ENCODE data around the gene PLEKHG4B. TPM values are rescaled to one million over a fixed set of nuclear protein-coding genes. Genes with fewer than 3 reads are reported as not detected.
A peak's percentile ranks its signal among the peaks of the same experiment; 100 is the strongest.
"Not testable (repeated sequence)": the region's sequence is repeated elsewhere in the genome, so short reads cannot be mapped to it uniquely, and the experiment has no call there.

Gene PLEKHG4B, protein sequence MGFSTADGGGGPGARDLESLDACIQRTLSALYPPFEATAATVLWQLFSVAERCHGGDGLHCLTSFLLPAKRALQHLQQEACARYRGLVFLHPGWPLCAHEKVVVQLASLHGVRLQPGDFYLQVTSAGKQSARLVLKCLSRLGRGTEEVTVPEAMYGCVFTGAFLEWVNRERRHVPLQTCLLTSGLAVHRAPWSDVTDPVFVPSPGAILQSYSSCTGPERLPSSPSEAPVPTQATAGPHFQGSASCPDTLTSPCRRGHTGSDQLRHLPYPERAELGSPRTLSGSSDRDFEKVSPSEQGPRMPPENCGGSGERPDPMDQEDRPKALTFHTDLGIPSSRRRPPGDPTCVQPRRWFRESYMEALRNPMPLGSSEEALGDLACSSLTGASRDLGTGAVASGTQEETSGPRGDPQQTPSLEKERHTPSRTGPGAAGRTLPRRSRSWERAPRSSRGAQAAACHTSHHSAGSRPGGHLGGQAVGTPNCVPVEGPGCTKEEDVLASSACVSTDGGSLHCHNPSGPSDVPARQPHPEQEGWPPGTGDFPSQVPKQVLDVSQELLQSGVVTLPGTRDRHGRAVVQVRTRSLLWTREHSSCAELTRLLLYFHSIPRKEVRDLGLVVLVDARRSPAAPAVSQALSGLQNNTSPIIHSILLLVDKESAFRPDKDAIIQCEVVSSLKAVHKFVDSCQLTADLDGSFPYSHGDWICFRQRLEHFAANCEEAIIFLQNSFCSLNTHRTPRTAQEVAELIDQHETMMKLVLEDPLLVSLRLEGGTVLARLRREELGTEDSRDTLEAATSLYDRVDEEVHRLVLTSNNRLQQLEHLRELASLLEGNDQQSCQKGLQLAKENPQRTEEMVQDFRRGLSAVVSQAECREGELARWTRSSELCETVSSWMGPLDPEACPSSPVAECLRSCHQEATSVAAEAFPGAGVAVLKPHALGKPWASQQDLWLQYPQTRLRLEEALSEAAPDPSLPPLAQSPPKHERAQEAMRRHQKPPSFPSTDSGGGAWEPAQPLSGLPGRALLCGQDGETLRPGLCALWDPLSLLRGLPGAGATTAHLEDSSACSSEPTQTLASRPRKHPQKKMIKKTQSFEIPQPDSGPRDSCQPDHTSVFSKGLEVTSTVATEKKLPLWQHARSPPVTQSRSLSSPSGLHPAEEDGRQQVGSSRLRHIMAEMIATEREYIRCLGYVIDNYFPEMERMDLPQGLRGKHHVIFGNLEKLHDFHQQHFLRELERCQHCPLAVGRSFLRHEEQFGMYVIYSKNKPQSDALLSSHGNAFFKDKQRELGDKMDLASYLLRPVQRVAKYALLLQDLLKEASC (N-terminal part only)
- total RNA-seq = 3.3 TPM

GRCh38 chr5:91556-92263 lies at the start of gene PLEKHG4B:
TSS of gene PLEKHG4B (plus strand) at chr5:92168. CDS start at chr5:92232, 64 bp downstream.
- DNase-seq = peak; percentile 55

- no peak for DNase-seq
Measured at GRCh38 chr5:42250-42649, 49.7 kb upstream of the PLEKHG4B start.

GRCh38 chr5:48192-48591 lies 43.8 kb upstream of the PLEKHG4B start:
- no peak for DNase-seq

DNA sequence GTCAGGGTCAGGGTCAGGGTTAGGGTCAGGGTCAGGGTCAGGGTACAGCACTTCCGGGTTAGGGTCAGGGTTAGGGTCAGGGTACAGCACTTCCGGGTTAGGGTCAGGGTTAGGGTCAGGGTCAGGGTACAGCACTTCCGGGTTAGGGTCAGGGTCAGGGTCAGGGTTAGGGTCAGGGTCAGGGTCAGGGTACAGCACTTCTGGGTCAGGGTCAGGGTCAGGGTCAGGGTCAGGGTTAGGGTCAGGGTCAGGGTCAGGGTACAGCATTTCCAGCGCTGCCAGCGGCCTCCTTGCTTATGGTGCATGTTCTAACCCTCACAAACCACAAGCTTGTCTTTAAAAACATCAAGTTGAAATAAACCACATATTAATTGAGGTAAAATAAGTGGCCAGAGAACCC lies 42.4 kb upstream of the PLEKHG4B start:
- not testable (repeated sequence) for DNase-seq

DNA sequence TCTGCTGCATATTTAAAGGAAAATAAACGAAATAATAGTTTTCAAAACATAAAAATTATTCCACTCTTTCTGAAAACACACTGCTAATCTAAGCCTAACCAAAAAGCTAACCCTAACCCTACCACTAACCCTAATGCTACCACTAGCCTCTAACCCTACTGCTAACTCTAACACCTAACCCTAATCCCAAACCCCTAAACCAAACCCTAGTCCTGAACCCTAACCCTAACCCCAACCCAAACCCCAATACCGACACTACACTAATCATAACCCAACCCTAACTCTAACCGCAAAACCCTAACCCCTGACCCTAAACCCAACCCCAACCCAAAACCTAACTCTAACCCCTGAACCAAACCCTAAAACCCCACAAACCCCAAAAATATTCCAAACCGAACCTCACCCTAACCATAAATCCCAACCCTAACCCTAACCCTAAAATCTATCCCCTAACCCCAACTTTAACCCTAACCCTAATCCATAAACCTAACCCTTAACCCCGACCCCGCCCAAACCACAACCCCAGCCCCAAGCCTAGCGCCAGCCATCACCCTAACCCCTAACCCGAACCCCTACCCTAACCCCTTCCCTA lies 41.9 kb upstream of the PLEKHG4B start:
- DNase-seq = no peak

- no peak for DNase-seq
Measured at GRCh38 chr5:50724-51499, 41.1 kb upstream of the PLEKHG4B start.

DNA sequence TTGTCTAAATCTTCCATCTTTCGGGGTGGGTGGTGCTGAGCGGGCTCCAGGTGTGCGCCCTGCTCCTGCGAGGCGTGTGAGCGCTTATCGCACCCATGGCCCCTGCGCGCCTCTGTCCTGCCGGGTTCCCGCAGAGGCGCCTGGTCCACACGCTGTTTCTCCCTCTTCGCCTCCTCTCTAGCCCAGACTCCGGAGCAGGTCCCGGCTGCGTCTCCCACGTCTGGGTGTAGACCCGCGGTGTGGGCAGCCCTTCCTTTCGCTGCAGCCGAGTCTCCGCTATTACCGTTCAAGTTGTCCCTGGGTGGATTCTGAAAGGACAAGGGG lies 40.5 kb upstream of the PLEKHG4B start:
- DNase-seq = no peak

- peak; percentile 57 for DNase-seq
Measured at GRCh38 chr5:53381-54174, 38.4 kb upstream of the PLEKHG4B start.

DNA sequence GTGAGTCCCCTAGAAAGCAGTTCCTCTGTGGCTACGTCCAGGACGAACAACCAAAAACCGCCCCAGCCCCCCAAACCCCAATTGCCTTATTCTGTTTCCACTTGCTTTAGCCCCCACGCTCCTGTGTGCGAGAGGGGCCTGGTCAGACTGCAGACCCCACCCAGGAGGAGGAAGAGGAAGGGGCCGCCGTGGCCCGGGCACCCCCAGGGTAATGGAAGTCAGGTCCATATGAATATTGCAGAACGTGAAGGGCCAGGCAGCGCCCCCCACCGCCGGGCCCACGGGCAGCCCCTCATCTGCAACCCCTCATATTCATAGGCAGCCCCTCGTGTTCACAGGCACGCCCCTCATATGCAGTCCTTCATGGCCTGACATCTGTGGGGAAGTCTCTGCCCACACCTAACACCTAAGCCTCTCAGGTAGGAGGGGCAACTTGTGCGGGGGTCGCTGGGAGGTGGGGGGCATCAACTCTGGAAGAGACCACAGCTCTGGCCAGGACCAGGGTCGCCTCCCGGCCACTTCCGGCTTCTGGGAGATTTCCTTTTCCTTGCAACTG lies 37.7 kb upstream of the PLEKHG4B start:
- DNase-seq = no peak

GRCh38 chr5:54876-55569 lies 36.9 kb upstream of the PLEKHG4B start:
- DNase-seq = no peak

DNA sequence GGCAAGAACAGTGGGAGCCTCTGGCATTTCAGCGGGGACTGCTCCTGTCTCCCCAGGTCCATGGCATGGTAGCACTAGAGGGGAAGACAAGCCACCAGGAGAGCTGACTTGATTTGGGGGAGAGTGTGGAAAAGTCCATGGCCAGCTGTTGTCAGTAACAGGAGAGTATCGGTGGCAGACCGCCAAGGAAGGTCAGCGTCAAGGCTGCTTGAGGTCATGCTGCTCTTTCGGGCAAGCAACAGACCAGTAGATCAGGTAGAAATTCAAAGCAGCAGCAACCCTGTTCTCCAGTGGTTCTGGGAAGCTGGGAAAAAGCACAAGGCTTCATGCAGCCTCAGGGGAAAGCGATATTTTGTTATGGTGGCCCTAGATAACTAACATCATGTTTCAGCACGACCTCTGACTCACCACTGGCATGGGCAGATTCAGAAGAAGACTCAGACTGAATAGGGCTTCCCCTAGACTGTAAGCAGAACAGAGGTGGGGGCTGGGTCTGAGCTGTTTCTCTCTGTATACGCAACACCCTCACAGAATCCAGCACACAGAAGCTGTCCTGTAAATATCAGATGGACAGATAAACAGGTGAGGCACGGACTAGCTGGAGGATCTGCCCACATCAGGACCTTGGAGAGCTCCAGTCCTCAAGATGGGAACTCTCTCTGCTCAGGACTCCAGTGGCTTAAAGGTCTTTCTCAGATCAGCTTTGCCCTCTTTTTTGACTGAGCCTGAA lies 35.2 kb upstream of the PLEKHG4B start:
- peak; percentile 73 for DNase-seq

DNA sequence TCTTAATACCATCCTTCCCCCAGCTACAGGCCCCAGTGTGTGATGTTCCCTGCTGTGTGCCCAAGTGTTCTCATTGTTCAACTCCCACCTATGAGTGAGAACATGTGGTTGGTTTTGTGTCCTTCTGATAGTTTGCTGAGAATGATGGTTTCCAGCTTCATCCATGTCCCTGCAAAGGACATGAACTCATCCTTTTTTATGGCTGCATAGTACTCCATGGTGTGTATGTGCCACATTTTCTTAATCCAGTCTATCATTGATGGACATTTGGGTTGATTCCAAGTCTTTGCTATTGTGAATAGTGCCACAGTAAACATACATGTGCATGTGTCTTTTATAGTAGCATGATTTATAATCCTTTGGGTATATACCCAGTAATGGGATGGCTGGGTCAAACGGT lies 31.7 kb upstream of the PLEKHG4B start:
- not testable (repeated sequence) for DNase-seq

DNA sequence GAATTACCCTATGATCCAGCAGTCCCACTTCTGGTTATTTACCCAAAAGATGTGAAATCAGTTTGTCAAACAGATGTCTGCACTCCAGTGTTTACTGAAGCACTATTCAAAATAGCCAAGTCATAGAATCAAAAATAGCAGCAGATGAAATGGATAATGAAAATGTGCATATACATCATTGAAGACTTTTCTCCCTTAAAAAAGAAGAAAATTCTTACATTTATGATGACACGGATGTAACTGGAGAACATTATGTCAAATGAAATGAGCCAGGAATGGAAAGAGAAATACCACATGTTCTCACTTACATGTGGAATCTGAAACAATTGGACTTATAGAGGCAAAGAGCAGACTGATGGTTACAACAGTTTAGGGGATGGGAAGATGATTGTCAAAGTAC lies 21.5 kb upstream of the PLEKHG4B start:
- peak; percentile 51 for DNase-seq

- DNase-seq = not testable (repeated sequence)
Measured at GRCh38 chr5:72316-73180, 19.4 kb upstream of the PLEKHG4B start.

DNA sequence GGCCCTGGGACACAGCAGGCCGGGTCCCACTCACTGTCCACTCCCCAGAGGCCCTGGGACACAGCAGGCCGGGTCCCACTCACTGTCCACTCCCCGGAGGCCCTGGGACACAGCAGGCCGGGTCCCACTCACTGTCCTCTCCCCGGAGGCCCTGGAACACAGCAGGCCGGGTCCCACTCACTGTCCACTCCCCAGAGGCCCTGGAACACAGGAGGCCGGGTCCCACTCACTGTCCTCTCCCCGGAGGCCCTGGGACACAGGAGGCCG lies 18.9 kb upstream of the PLEKHG4B start:
- not testable (repeated sequence) for DNase-seq

GRCh38 chr5:73768-74502 lies 18.0 kb upstream of the PLEKHG4B start:
- no peak for DNase-seq

All from tongue (tissue), 2 donors.